ENCODE results near the gene LRRTM2. TPM values are rescaled to one million over a fixed set of nuclear protein-coding genes. Genes with fewer than 3 reads are reported as not detected.

Gene LRRTM2
- total RNA-seq, 2 experiments from 2014 or later, result 0.22 TPM; not detected in 1

DNA sequence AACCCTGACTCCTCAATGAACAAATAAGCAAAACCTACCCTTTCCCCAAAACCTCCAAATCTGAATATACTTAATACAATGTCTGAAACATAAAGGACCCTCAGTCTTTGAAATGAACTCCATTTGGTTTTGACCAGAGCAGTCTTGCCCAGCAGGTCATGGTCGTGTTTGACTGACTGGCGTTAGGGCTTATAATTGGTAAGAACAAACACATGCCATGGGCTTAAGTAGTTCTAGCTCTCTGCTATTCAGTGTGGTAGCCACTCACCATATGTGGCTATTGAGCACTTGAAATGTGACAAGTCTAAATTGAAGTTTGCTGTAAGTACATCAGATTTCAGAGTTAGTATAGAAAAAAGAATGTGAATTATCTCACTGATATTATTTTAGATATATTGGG, 42.1 kb downstream of the LRRTM2 start:
- DNase-seq (ENCODE audit: low spot score), result no peak
- no peak overlapping the region for H3K27ac ChIP-seq (ENCODE audit: low read depth, low read length, poor library complexity, severe bottlenecking)
- no peaks in the 10 kb centered on the region for H4K20me1 ChIP-seq (ENCODE audit: insufficient read depth, low read length)
- no peak overlapping the region for H3K4me2 ChIP-seq (ENCODE audit: low read length)
- ChIA-PET CTCF (ENCODE audit: unreplicated experiment) (no interaction called here), POLR2A (interaction anchor here (1.1 kb wide), 1 partner anchor 11 kb away, joined by 4 read pairs; no protein-coding TSS in a partner anchor)
- H3K4me1 ChIP-seq (ENCODE audit: insufficient read depth, low read length, poor library complexity, severe bottlenecking), result no peaks in the 10 kb centered on the region
- intact Hi-C loops (cut with micrococcal nuclease; ENCODE audit: unreplicated experiment), result no loop called here
- H3K4me3 ChIP-seq (ENCODE audit: low read depth, low read length, poor library complexity, severe bottlenecking), result no peak overlapping the region
- no TSS peak for BruUV-seq (replicated peaks)
- no peaks in the 10 kb centered on the region for H3K36me3 ChIP-seq (ENCODE audit: insufficient read depth, low read length)
- H3K9me2 ChIP-seq (ENCODE audit: insufficient read depth, low read length), result no peaks in the 10 kb centered on the region
- no peaks in the 10 kb centered on the region for H3K79me2 ChIP-seq (ENCODE audit: insufficient read depth, low read depth, low read length)
- no peak overlapping the region for H2AFZ ChIP-seq (ENCODE audit: low read length)
- TF ChIP-seq EZH2phosphoT487 (IDR thresholded peaks at IDR 0.05; ENCODE audit: borderline replicate concordance, low read depth, low read length), result no peak
- TF ChIP-seq, protein P1, sequence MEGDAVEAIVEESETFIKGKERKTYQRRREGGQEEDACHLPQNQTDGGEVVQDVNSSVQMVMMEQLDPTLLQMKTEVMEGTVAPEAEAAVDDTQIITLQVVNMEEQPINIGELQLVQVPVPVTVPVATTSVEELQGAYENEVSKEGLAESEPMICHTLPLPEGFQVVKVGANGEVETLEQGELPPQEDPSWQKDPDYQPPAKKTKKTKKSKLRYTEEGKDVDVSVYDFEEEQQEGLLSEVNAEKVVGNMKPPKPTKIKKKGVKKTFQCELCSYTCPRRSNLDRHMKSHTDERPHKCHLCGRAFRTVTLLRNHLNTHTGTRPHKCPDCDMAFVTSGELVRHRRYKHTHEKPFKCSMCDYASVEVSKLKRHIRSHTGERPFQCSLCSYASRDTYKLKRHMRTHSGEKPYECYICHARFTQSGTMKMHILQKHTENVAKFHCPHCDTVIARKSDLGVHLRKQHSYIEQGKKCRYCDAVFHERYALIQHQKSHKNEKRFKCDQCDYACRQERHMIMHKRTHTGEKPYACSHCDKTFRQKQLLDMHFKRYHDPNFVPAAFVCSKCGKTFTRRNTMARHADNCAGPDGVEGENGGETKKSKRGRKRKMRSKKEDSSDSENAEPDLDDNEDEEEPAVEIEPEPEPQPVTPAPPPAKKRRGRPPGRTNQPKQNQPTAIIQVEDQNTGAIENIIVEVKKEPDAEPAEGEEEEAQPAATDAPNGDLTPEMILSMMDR (conservative IDR thresholded peaks at IDR 0.05; ENCODE audit: low read length), result no peak
- H3K9me3 ChIP-seq (ENCODE audit: low read length), result no peaks in the 10 kb centered on the region

DNA sequence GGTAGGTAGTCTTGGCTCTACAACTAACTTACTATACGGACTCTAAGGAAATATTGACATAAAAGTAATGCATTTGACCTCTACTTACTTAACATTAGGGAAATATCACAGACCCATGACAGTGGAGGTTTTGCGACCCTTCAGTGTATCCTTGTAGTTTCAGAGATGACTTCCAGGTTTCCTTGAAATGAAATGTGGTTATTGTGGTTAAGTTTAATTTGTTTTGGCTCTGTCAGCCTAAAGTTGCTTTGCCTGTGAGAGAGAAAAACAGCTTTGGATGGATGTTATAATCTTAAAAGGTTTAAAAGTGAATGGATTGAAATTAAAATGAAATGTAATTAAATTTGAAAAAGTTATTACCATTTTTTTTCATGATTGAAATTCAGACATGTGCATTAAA, 42.9 kb downstream of the LRRTM2 start:
- Histone ChIP-seq H3K9me3 (ENCODE audit: low read length) (no peaks in the 10 kb centered on the region), H3K4me3 (ENCODE audit: low read depth, low read length, poor library complexity, severe bottlenecking) (no peak overlapping the region), H3K4me1 (ENCODE audit: insufficient read depth, low read length, poor library complexity, severe bottlenecking) (no peaks in the 10 kb centered on the region), H4K20me1 (ENCODE audit: insufficient read depth, low read length) (no peaks in the 10 kb centered on the region), H3K4me2 (ENCODE audit: low read length) (no peak overlapping the region), H3K36me3 (ENCODE audit: insufficient read depth, low read length) (no peaks in the 10 kb centered on the region), H3K27ac (ENCODE audit: low read depth, low read length, poor library complexity, severe bottlenecking) (no peak overlapping the region), H2AFZ (ENCODE audit: low read length) (no peak overlapping the region), H3K79me2 (ENCODE audit: insufficient read depth, low read depth, low read length) (no peaks in the 10 kb centered on the region), H3K9me2 (ENCODE audit: insufficient read depth, low read length) (no peaks in the 10 kb centered on the region)
- TF ChIP-seq, protein P1 (conservative IDR thresholded peaks at IDR 0.05; ENCODE audit: low read length), result no peak
- no peak for TF ChIP-seq EZH2phosphoT487 (IDR thresholded peaks at IDR 0.05; ENCODE audit: borderline replicate concordance, low read depth, low read length)
- no TSS peak for BruUV-seq (replicated peaks)
- POLR2A ChIA-PET, result no interaction called here
- CTCF ChIA-PET (ENCODE audit: unreplicated experiment), result no interaction called here
- intact Hi-C loops (cut with micrococcal nuclease; ENCODE audit: unreplicated experiment), result no loop called here
- no peak for DNase-seq (ENCODE audit: low spot score)

DNA sequence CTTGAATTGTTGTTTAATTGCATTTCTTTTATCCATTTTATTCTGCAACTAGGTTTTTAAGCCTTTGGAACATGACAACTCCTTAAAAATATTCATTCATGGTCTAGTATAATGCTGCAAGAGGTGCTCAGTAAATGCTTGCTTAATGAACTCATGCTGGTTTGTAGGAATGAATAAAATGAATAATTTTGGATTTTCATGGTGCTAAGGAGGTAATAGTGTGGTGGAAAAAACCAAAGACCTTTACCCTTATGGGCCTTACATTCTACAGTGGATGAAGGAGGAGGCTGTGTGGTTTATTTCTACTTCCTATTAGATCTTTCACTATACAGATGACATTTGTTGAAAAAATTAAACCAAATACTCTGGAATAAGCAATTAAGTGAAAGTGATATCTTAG, 43.4 kb downstream of the LRRTM2 start:
- Histone ChIP-seq H4K20me1 (ENCODE audit: insufficient read depth, low read length) (no peaks in the 10 kb centered on the region), H2AFZ (ENCODE audit: low read length) (no peak overlapping the region), H3K9me2 (ENCODE audit: insufficient read depth, low read length) (no peaks in the 10 kb centered on the region), H3K4me2 (ENCODE audit: low read length) (no peak overlapping the region), H3K36me3 (ENCODE audit: insufficient read depth, low read length) (no peaks in the 10 kb centered on the region), H3K79me2 (ENCODE audit: insufficient read depth, low read depth, low read length) (no peaks in the 10 kb centered on the region), H3K4me3 (ENCODE audit: low read depth, low read length, poor library complexity, severe bottlenecking) (no peak overlapping the region), H3K4me1 (ENCODE audit: insufficient read depth, low read length, poor library complexity, severe bottlenecking) (no peaks in the 10 kb centered on the region), H3K9me3 (ENCODE audit: low read length) (no peaks in the 10 kb centered on the region), H3K27ac (ENCODE audit: low read depth, low read length, poor library complexity, severe bottlenecking) (no peak overlapping the region)
- DNase-seq (ENCODE audit: low spot score), result no peak
- ChIA-PET POLR2A (no interaction called here), CTCF (ENCODE audit: unreplicated experiment) (no interaction called here)
- no TSS peak for BruUV-seq (replicated peaks)
- intact Hi-C loops (cut with micrococcal nuclease; ENCODE audit: unreplicated experiment), result no loop called here
- no peak for TF ChIP-seq EZH2phosphoT487 (IDR thresholded peaks at IDR 0.05; ENCODE audit: borderline replicate concordance, low read depth, low read length)
- TF ChIP-seq, protein P1 (conservative IDR thresholded peaks at IDR 0.05; ENCODE audit: low read length), result no peak

Measured in OCI-LY7 (cell line).